ENCODE measurements around the gene SH3BGRL3.

DNA sequence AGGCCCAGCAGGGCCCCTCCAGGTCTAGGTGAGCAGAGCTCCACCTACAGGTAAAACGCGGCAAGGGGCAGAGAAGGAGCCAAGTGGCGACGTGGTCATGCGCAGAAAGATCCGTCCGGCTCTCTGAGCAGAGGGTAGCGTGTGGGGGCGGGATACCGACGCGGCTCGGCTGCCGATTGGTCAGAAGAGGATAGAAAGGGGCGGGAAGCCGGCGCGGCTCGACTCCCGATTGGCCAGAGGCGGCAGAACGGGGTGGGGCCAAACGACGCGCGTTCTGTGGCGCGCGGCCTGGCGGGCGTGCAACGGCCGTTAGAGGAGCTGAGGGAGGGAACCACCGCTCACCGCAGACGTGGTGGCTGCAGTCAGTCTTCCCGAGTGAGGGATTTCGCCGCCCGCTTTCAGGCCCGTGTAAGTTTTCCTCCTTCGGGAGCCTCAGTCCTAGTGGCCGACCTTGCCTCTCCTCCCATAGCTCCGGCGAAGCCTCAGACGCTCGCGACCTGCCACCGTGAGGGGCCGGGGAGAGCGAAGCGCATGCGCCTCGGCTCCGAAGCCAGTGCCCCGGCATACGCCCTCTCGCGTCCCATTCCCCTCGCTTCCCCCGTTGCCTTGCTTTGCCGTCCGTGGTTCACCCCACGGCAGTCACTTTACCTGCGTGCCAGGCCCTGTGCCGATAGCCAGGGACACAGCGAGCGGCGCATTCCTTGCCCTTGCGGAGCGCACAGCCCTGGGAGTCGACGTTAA lies 45.8 kb upstream of the SH3BGRL3 start, which contains the start of gene CEP85:
- TF ChIP-seq EP300 (IDR thresholded peaks at IDR 0.05), result peak; percentile 59 to 86
- TF ChIP-seq, protein P1, sequence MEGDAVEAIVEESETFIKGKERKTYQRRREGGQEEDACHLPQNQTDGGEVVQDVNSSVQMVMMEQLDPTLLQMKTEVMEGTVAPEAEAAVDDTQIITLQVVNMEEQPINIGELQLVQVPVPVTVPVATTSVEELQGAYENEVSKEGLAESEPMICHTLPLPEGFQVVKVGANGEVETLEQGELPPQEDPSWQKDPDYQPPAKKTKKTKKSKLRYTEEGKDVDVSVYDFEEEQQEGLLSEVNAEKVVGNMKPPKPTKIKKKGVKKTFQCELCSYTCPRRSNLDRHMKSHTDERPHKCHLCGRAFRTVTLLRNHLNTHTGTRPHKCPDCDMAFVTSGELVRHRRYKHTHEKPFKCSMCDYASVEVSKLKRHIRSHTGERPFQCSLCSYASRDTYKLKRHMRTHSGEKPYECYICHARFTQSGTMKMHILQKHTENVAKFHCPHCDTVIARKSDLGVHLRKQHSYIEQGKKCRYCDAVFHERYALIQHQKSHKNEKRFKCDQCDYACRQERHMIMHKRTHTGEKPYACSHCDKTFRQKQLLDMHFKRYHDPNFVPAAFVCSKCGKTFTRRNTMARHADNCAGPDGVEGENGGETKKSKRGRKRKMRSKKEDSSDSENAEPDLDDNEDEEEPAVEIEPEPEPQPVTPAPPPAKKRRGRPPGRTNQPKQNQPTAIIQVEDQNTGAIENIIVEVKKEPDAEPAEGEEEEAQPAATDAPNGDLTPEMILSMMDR (IDR thresholded peaks at IDR 0.05), result peak; percentile 78 to 93 (median 88)

All from tibial nerve (tissue), 4 donors.